Spleen (tissue), 11 donors: Measurements from ENCODE around the gene NUMA1. TPM values are rescaled to one million over a fixed set of nuclear protein-coding genes. Genes with fewer than 3 reads are reported as not detected.

Experiments
- DNase-seq: peaks from one replicate; pipeline ENCODE4 v3.0.0-alpha.2; 2020
- H3K27ac ChIP-seq, 8 donors: fragments of 200-600 bp; sonication (generic) in 7 of 8; 1 replicate in 4 of 8; 2 replicates in 4 of 8; pipeline versions ENCODE4 v1.5.0 to v1.8.0; 2016 to 2021; ENCODE audit warnings: inconsistent platforms in 4 of 8, mild to moderate bottlenecking in 4 of 8, moderate library complexity in 1 of 8
- H3K27me3 ChIP-seq, 7 donors: fragments of 200-600 bp; sonication (generic) in 6 of 7; replicated peaks in 1 of 7; 1 replicate in 4 of 7; 2 replicates in 3 of 7; pipeline versions ENCODE4 v1.5.0 to v1.8.0; 2016 to 2021; ENCODE audit warnings: inconsistent platforms in 3 of 7, mild to moderate bottlenecking in 1 of 7
- H3K36me3 ChIP-seq, 6 donors: fragments of 200-600 bp; sonication (generic) in 5 of 6; 1 replicate in 4 of 6; 2 replicates in 2 of 6; pipeline versions ENCODE4 v1.5.0 to v1.8.0; 2016 to 2021; ENCODE audit warnings: inconsistent platforms in 2 of 6
- H3K4me1 ChIP-seq, 6 donors: fragments of 200-600 bp; sonication (generic) in 5 of 6; 1 replicate in 3 of 6; 2 replicates in 3 of 6; pipeline versions ENCODE4 v1.5.0 to v1.8.0; 2016 to 2021; ENCODE audit warnings: inconsistent platforms in 3 of 6
- H3K4me3 ChIP-seq, 8 donors: fragments of 200-600 bp; sonication (generic) in 7 of 8; 1 replicate in 4 of 8; 2 replicates in 4 of 8; pipeline versions ENCODE4 v1.5.0 to v1.8.0; 2016 to 2021; ENCODE audit warnings: inconsistent platforms in 4 of 8, mild to moderate bottlenecking in 4 of 8, moderate library complexity in 2 of 8
- H3K9me3 ChIP-seq, 8 donors: fragments of 200-600 bp; sonication (generic) in 7 of 8; 1 replicate in 4 of 8; 2 replicates in 4 of 8; pipeline versions ENCODE4 v1.5.0 to v1.8.0; 2016 to 2021; ENCODE audit warnings: inconsistent platforms in 4 of 8
- POLR2A ChIP-seq, 3 donors: fragments of 450-650 bp; IDR thresholded peaks; one replicate each; pipeline ENCODE4 v1.5.1; 2017; ENCODE audit warnings: antibody characterized with exemption in 3 of 3, mild to moderate bottlenecking in 1 of 3
- POLR2AphosphoS5 ChIP-seq, 3 donors: sonication (generic); formaldehyde crosslinking; IDR thresholded peaks; one replicate each; pipeline ENCODE4 v1.5.1; 2017; ENCODE audit warnings: antibody characterized with exemption in 3 of 3
- WGBS, 5 donors: extraction: QIAGEN DNeasy Blood & Tissue Kit in 3 of 5; methylation state at CpG; one replicate each; pipeline versions ENCODE4 v1.1.5 to v1.1.7; 2013 to 2018; 5-methylcytosine and 5-hydroxymethylcytosine counted together
- intact Hi-C: fragments of 100-400 bp; cut with DNase I; formaldehyde crosslinking; loops from one replicate; pipeline ENCODE4 v1.15.0; 2023; ENCODE audit warnings: low total_unique reads
- polyA plus RNA-seq, 3 donors: library from polyadenylated mRNA; stranded (reverse); fragments of 200-250 nt; gene quantifications; one replicate each; pipeline ENCODE4 v1.2.1, GENCODE V29; 2013
- total RNA-seq, 7 donors: library from RNA; depleted of rRNA in 3 of 7; stranded (reverse); fragments of >200 nt in 3 of 7; fragmentation: NEBNext Ultra II Directional in 4 of 7; extraction: Animal tissue kit (Norgen Biotek cat#: 25700) in 4 of 7; gene quantifications; one replicate each; pipeline versions ENCODE4 v1.1.0 to v1.2.1, GENCODE V29; 2016 to 2021
- TF ChIP-seq, protein P1 (sequence below), 11 experiments: fragments of 200-600 bp in 7 of 11; fragments of 450-650 bp in 4 of 11; sonication (generic) in 4 of 11; IDR thresholded peaks in 8 of 11; conservative IDR thresholded peaks in 3 of 11; 1 replicate in 7 of 11; 2 replicates in 4 of 11; pipeline versions ENCODE4 v1.4.0 to v1.8.0; 2016 to 2021; ENCODE audit warnings: antibody characterized with exemption in 11 of 11, inconsistent platforms in 4 of 11, mild to moderate bottlenecking in 1 of 11
- donor health status: healthy with polysubstance abuse.
- donor health status: DM: no; HTN: no; CAD: no; lungs with moderate emphysema.
- donor health status: DM: no; HTN: no; CAD: no.
- donor health status: Bipolar disorder and iron deficiency.
- donor health status: healthy.
- donor health status: DM: no; HTN: no; CAD: no.
- donor health status: DM: yes; HTN: yes; CAD: no.

NUMA1 gene
- total and polyA plus RNA-seq, 10 donors: 75.5 to 248 (median 185) TPM

DNA sequence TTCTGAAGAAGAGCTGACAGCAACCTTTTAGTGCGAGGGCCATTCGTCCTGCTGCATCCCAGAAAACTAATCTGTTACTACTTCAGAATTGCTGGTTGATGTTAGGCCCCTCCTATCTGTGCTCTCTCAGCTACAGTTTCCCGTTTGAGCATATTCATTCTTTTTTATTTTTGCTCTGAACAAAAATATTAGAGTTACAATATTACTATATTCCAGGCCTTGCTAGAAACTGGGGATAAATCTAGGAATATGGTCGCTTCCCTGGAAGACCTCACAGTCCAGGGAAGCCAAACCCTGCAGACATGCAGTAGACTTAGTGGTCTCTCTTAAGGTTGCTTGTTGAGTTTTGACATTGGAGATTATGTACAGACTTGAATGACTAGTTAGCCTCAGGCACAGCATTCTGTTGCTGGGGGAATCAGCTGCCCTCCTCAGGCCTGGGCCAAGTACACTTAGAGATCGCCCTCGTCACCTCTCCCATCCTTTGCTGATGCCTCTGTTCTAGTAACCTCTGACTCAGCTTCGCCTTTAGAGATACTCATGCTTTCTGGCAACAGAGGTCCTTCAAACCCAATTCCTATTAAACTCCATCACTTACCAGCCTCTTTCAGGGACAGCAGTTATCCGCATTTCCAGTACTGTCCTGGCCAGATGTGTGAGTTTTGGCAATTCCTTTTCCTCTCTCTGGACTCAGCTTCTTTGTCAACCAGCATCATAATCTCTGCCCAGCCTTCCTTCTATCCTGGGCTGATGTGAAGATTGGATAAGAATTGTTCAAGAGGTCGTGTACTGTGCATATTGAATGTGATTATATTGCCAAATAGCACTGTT lies 32.9 kb upstream of the NUMA1 start:
- H3K36me3 ChIP-seq: peaks cover 0 to 29% (median 5%) of the 10 kb centered on the region in 6 donors
- H3K27ac ChIP-seq: peak overlapping the region; percentile 92 to 99 (median 98)
- TF ChIP-seq POLR2A (IDR thresholded peaks at IDR 0.05) (no peak), POLR2AphosphoS5 (IDR thresholded peaks at IDR 0.05) (no peak)
- TF ChIP-seq, protein P1, sequence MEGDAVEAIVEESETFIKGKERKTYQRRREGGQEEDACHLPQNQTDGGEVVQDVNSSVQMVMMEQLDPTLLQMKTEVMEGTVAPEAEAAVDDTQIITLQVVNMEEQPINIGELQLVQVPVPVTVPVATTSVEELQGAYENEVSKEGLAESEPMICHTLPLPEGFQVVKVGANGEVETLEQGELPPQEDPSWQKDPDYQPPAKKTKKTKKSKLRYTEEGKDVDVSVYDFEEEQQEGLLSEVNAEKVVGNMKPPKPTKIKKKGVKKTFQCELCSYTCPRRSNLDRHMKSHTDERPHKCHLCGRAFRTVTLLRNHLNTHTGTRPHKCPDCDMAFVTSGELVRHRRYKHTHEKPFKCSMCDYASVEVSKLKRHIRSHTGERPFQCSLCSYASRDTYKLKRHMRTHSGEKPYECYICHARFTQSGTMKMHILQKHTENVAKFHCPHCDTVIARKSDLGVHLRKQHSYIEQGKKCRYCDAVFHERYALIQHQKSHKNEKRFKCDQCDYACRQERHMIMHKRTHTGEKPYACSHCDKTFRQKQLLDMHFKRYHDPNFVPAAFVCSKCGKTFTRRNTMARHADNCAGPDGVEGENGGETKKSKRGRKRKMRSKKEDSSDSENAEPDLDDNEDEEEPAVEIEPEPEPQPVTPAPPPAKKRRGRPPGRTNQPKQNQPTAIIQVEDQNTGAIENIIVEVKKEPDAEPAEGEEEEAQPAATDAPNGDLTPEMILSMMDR (IDR thresholded peaks at IDR 0.05 in 8 of 11, conservative IDR thresholded peaks at IDR 0.05 in 3 of 11): no peak
- H3K4me1 ChIP-seq: peaks cover 5 to 36% (median 17%) of the 10 kb centered on the region in 6 donors
- no peaks in the 10 kb centered on the region for H3K9me3 ChIP-seq
- H3K4me3 ChIP-seq: peak overlapping the region in 7 of 8 donors; percentile 45 to 77 (median 51)
- WGBS, 5 donors: 62 to 67% (median 66%) methylated on average over 9 of the region's 9 CpGs
- H3K27me3 ChIP-seq: no peaks in the 10 kb centered on the region
- DNase-seq: no peak
- intact Hi-C loops: no loop called here

- WGBS, 5 donors: 0 to 1% (median 0%) methylated on average over 49 of the region's 49 CpGs
- no peaks in the 10 kb centered on the region for H3K27me3 ChIP-seq
- TF ChIP-seq, protein P1 (IDR thresholded peaks at IDR 0.05 in 8 of 11, conservative IDR thresholded peaks at IDR 0.05 in 3 of 11): peak in 3 of 11 experiments; percentile 20 to 35 (median 30)
- TF ChIP-seq POLR2AphosphoS5 (IDR thresholded peaks at IDR 0.05): peak; percentile 91 to 100 (median 99)
- TF ChIP-seq POLR2A (IDR thresholded peaks at IDR 0.05): peak; percentile 83 to 96 (median 95)
- H3K4me1 ChIP-seq: peaks cover 5 to 33% (median 17%) of the 10 kb centered on the region in 6 donors
- DNase-seq: peak; percentile 97
- H3K9me3 ChIP-seq: no peaks in the 10 kb centered on the region
- H3K36me3 ChIP-seq: peaks cover 0 to 37% (median 5%) of the 10 kb centered on the region in 6 donors
- H3K27ac ChIP-seq: peak within 1 kb of the TSS; percentile 92 to 99 (median 98)
- peak within 1 kb of the TSS; percentile 30 to 77 (median 48) for H3K4me3 ChIP-seq
- intact Hi-C loops: no loop called here
Measured at GRCh38 chr11:72112143-72112977, 32.0 kb upstream of the NUMA1 start, which contains the start of gene ANAPC15. Gene ANAPC15 (minus strand): TSS chr11:72112695. CDS start chr11:72111276, 1,419 bp downstream.

- no peaks in the 10 kb centered on the region for H3K27me3 ChIP-seq
- TF ChIP-seq, protein P1 (IDR thresholded peaks at IDR 0.05 in 8 of 11, conservative IDR thresholded peaks at IDR 0.05 in 3 of 11): no peak
- TF ChIP-seq POLR2A (IDR thresholded peaks at IDR 0.05) (no peak), POLR2AphosphoS5 (IDR thresholded peaks at IDR 0.05) (no peak)
- peaks cover 5 to 28% (median 17%) of the 10 kb centered on the region in 6 donors for H3K4me1 ChIP-seq
- WGBS, 5 donors: 3 to 7% (median 5%) methylated on average over 10 of the region's 10 CpGs
- intact Hi-C loops: no loop called here
- peak overlapping the region in 7 of 8 donors; percentile 45 to 77 (median 51) for H3K4me3 ChIP-seq
- H3K9me3 ChIP-seq: no peaks in the 10 kb centered on the region
- peaks cover 0 to 40% (median 5%) of the 10 kb centered on the region in 6 donors for H3K36me3 ChIP-seq
- no peak for DNase-seq
- peak overlapping the region; percentile 92 to 99 (median 98) for H3K27ac ChIP-seq
Measured at GRCh38 chr11:72111300-72112142, 31.2 kb upstream of the NUMA1 start.
